HL-60 (cell line): ENCODE measurements around the gene BACH1.

Experiments
- GABPA ChIP-seq: IDR thresholded peaks from 2 replicates; pipeline ENCODE4 v1.6.1; 2012; ENCODE audit warnings: low read depth
- POLR2AphosphoS5 ChIP-seq: IDR thresholded peaks from 2 replicates; pipeline ENCODE4 v1.6.1; 2012; ENCODE audit warnings: low read depth
- SPI1 ChIP-seq: IDR thresholded peaks from 2 replicates; pipeline ENCODE4 v1.6.1; 2012; ENCODE audit warnings: low read depth, mild to moderate bottlenecking, borderline replicate concordance
- TF ChIP-seq, protein P1 (sequence below): IDR thresholded peaks from one replicate; pipeline ENCODE4 v1.5.1; 2011; ENCODE audit warnings: low read length, control low read depth, inconsistent platforms; ENCODE audit not compliant: insufficient read depth
- TF ChIP-seq, protein P2 (sequence below): IDR thresholded peaks from 2 replicates; pipeline ENCODE4 v1.6.1; 2012; ENCODE audit warnings: low read depth; ENCODE audit not compliant: insufficient replicate concordance

DNA sequence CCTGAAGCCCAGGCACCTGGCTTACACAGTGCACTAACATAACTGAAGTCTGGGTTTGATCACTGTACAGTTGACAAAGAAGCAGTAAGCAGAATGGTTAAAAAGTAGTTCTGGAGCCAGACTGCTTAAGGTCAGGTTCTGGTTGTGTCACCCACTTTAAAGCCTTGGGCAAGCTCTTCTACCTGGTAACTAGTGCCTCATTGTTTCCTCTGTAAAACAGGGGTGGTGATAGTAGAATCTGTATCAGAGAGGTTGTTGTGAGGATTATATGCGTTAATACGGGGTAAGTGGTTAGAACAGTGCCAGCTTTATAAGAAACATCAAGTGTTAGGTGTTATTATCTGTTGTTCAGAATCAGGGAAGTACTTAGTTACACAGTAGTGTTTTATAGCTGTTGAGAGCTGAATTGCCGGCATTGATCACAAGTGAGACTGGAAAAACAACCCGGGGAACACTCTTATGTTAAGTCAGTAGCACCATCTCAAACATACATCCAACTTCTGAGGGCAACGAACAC, 3.7 kb downstream of the BACH1 start:
- TF ChIP-seq, protein P1, sequence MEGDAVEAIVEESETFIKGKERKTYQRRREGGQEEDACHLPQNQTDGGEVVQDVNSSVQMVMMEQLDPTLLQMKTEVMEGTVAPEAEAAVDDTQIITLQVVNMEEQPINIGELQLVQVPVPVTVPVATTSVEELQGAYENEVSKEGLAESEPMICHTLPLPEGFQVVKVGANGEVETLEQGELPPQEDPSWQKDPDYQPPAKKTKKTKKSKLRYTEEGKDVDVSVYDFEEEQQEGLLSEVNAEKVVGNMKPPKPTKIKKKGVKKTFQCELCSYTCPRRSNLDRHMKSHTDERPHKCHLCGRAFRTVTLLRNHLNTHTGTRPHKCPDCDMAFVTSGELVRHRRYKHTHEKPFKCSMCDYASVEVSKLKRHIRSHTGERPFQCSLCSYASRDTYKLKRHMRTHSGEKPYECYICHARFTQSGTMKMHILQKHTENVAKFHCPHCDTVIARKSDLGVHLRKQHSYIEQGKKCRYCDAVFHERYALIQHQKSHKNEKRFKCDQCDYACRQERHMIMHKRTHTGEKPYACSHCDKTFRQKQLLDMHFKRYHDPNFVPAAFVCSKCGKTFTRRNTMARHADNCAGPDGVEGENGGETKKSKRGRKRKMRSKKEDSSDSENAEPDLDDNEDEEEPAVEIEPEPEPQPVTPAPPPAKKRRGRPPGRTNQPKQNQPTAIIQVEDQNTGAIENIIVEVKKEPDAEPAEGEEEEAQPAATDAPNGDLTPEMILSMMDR, result no peak
- TF ChIP-seq, protein P2, sequence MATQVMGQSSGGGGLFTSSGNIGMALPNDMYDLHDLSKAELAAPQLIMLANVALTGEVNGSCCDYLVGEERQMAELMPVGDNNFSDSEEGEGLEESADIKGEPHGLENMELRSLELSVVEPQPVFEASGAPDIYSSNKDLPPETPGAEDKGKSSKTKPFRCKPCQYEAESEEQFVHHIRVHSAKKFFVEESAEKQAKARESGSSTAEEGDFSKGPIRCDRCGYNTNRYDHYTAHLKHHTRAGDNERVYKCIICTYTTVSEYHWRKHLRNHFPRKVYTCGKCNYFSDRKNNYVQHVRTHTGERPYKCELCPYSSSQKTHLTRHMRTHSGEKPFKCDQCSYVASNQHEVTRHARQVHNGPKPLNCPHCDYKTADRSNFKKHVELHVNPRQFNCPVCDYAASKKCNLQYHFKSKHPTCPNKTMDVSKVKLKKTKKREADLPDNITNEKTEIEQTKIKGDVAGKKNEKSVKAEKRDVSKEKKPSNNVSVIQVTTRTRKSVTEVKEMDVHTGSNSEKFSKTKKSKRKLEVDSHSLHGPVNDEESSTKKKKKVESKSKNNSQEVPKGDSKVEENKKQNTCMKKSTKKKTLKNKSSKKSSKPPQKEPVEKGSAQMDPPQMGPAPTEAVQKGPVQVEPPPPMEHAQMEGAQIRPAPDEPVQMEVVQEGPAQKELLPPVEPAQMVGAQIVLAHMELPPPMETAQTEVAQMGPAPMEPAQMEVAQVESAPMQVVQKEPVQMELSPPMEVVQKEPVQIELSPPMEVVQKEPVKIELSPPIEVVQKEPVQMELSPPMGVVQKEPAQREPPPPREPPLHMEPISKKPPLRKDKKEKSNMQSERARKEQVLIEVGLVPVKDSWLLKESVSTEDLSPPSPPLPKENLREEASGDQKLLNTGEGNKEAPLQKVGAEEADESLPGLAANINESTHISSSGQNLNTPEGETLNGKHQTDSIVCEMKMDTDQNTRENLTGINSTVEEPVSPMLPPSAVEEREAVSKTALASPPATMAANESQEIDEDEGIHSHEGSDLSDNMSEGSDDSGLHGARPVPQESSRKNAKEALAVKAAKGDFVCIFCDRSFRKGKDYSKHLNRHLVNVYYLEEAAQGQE, result no peak
- TF ChIP-seq GABPA (no peak), SPI1 (no peak), POLR2AphosphoS5 (no peak)
